H1 (cell line): ENCODE measurements around the gene SH3PXD2B.

Experiments used
- BACH1 ChIP-seq: IDR thresholded peaks from 2 replicates; pipeline ENCODE4 v1.6.1; 2012; ENCODE audit warnings: low read length, improper control_type of control experiment
- JUN ChIP-seq: IDR thresholded peaks from 2 replicates; pipeline ENCODE4 v1.6.1; 2011; ENCODE audit warnings: low read depth, mild to moderate bottlenecking, improper control_type of control experiment, low read length
- POLR2A ChIP-seq, 2 experiments: IDR thresholded peaks; 1 replicate in 1 of 2; 2 replicates in 1 of 2; pipeline ENCODE4 v1.6.1; 2011; ENCODE audit warnings: low read depth in 2 of 2, low read length in 2 of 2, mild to moderate bottlenecking in 2 of 2; ENCODE audit errors: control extremely low read depth in 1 of 2
- POLR2AphosphoS5 ChIP-seq: IDR thresholded peaks from 2 replicates; pipeline ENCODE4 v1.6.1; 2011; ENCODE audit warnings: low read depth, low read length
- RFX5 ChIP-seq: IDR thresholded peaks from 2 replicates; pipeline ENCODE4 v1.6.1; 2011; ENCODE audit warnings: low read depth, low read length, improper control_type of control experiment, borderline replicate concordance
- TF ChIP-seq, protein P1 (sequence below), 3 experiments: IDR thresholded peaks; 1 replicate in 2 of 3; 2 replicates in 1 of 3; pipeline versions ENCODE4 v1.5.1 to v1.6.1; 2011; ENCODE audit warnings: low read length in 3 of 3, mild to moderate bottlenecking in 3 of 3, inconsistent platforms in 2 of 3, low read depth in 1 of 3, moderate library complexity in 1 of 3; ENCODE audit not compliant: insufficient read depth in 1 of 3; ENCODE audit errors: control extremely low read depth in 1 of 3
- TF ChIP-seq, protein P2 (sequence below): IDR thresholded peaks from 2 replicates; pipeline ENCODE4 v1.6.1; 2011; ENCODE audit warnings: low read length, improper control_type of control experiment

DNA sequence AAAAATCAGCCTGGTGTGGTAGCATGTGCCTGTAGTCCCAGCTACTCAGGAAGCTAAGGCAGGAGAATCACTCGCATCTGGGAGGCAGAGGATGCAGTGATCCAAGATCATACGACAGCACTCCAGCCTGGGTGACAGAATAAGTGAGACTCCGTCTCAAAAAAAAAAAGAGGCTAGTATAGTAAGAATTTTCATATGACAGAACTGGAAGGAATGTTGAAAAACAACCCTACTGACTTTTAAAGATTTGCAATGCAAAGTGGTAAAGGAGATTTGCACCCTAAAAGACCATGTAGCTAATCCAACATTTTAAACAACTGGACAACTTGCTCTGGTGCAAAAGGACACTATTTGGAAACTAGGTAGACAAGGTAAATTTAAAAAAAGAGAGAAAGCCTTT is 58.1 kb downstream of the SH3PXD2B start:
- TF ChIP-seq BACH1 (no peak), POLR2A (IDR thresholded peaks at IDR 0.05; ENCODE audit: control extremely low read depth in 1 of 2, low read depth in 2 of 2, low read length in 2 of 2) (no peak), RFX5 (no peak), POLR2AphosphoS5 (no peak), JUN (no peak)
- TF ChIP-seq, protein P1, sequence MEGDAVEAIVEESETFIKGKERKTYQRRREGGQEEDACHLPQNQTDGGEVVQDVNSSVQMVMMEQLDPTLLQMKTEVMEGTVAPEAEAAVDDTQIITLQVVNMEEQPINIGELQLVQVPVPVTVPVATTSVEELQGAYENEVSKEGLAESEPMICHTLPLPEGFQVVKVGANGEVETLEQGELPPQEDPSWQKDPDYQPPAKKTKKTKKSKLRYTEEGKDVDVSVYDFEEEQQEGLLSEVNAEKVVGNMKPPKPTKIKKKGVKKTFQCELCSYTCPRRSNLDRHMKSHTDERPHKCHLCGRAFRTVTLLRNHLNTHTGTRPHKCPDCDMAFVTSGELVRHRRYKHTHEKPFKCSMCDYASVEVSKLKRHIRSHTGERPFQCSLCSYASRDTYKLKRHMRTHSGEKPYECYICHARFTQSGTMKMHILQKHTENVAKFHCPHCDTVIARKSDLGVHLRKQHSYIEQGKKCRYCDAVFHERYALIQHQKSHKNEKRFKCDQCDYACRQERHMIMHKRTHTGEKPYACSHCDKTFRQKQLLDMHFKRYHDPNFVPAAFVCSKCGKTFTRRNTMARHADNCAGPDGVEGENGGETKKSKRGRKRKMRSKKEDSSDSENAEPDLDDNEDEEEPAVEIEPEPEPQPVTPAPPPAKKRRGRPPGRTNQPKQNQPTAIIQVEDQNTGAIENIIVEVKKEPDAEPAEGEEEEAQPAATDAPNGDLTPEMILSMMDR (IDR thresholded peaks at IDR 0.05; ENCODE audit: control extremely low read depth in 1 of 3, insufficient read depth in 1 of 3, low read depth in 1 of 3, low read length in 3 of 3), result no peak
- TF ChIP-seq, protein P2, sequence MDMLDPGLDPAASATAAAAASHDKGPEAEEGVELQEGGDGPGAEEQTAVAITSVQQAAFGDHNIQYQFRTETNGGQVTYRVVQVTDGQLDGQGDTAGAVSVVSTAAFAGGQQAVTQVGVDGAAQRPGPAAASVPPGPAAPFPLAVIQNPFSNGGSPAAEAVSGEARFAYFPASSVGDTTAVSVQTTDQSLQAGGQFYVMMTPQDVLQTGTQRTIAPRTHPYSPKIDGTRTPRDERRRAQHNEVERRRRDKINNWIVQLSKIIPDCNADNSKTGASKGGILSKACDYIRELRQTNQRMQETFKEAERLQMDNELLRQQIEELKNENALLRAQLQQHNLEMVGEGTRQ, result no peak
